Lower leg skin (tissue), 3 donors: ENCODE data around the gene TCF7L2.

Experiments
- CTCF ChIP-seq, 3 donors: fragments of 450-650 bp; IDR thresholded peaks; one replicate each; pipeline ENCODE4 v1.5.1; 2016; ENCODE audit warnings: antibody characterized with exemption in 3 of 3, mild to moderate bottlenecking in 3 of 3, moderate library complexity in 2 of 3
- POLR2A ChIP-seq, 2 donors: fragments of 450-650 bp; IDR thresholded peaks; one replicate each; pipeline ENCODE4 v1.6.1; 2016 to 2017; ENCODE audit warnings: antibody characterized with exemption in 2 of 2, mild to moderate bottlenecking in 1 of 2, moderate library complexity in 1 of 2

- TF ChIP-seq CTCF (IDR thresholded peaks at IDR 0.05) (no peak), POLR2A (IDR thresholded peaks at IDR 0.05) (no peak)
Observed at GRCh38 chr10:112914288-112914952, 35.6 kb upstream of the TCF7L2 start.
